ENCODE measurements around the gene SI.

- TF ChIP-seq GATA2 (IDR thresholded peaks at IDR 0.05; ENCODE audit: low read depth, low read length): no peak
- no peak for TF ChIP-seq GATA3 (IDR thresholded peaks at IDR 0.05; ENCODE audit: low read depth, low read length)
Observed at GRCh38 chr3:165081183-165081582, 2.9 kb upstream of the SI start.

Measured in SH-SY5Y (cell line).